Inflammatory macrophage (primary cell): ENCODE measurements around the gene ZNF529.

Source experiments
- DNase-seq, 2 donors: peaks; one replicate each; pipeline ENCODE4 v3.0.0-alpha.2; 2020 to 2022

The ZNF529 gene

DNA sequence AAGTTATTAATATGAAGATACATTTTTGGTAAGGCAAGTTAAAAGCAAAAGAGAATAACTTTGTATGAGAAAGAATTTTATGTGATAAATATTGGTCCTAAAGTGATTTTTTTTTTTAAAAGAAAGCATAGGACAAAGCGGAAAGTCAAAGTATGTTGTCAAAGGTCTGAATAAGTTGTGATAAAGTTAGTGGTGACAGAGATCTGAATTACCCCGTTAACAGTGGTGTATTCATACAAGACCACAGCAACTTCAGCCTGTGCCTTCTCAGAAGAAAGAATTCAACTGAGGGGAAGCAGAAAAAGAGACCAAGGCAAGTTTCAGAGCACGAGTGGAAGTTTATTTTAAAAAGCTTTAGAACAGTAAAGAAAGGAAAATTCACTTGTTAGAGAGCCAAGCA, 64.8 kb downstream of the ZNF529 start:
- DNase-seq: no peak

DNA sequence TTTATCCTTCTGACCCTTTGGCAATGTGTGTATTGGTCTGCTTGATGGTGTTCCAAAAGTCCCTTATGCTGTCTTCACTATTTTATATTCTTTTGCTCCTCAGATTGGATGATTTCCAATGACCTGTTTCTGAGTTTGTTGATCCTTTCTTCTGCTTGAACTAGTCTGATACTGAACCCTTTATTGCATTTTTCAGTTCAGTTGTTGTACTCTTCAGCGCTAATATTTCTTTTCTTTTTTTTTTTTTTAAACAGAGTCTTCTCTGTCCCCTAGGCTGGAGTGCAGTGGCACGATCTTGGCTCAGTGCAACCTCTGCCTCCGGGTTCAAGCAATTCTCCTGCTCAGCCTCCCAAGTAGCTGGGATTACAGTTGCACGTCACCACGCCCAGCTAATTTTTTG, 71.1 kb downstream of the ZNF529 start:
- DNase-seq: no peak

DNA sequence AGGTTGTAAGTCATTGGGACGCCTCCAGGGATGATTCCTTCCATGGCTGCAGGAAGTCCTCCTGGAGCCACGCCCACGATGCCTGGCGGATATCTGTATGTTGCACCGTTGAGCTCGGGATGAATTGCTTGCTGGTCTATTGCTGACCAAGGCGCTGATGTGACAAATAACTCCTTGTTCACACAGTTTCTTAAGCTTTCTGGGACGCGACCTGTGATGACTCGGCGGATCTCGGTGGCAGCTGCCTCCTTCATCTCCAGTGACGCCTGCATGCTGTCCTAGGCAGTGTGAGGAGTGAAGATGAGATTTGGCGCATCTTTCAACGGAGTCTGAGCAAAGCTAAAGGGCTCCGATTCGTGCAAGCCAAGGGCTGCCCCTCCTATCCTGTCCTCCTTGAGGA, 76.1 kb downstream of the ZNF529 start:
- no peak for DNase-seq
